Upper lobe of left lung (tissue), 4 donors: ENCODE measurements around the gene PCDHGB2.

ENCODE experiments used
- CTCF ChIP-seq, 6 experiments: fragments of 450-650 bp in 4 of 6; fragments of 200-600 bp in 2 of 6; sonication (generic) in 2 of 6; IDR thresholded peaks; one replicate each; pipeline ENCODE4 v1.5.1; 2016 to 2019; ENCODE audit warnings: antibody characterized with exemption in 6 of 6
- EP300 ChIP-seq, 4 donors: sonication (generic); formaldehyde crosslinking; IDR thresholded peaks; one replicate each; pipeline ENCODE4 v1.5.1; 2017; ENCODE audit warnings: antibody characterized with exemption in 4 of 4, control low read depth in 2 of 4
- POLR2A ChIP-seq, 4 donors: fragments of 450-650 bp; IDR thresholded peaks; one replicate each; pipeline ENCODE4 v1.5.1; 2016 to 2017; ENCODE audit warnings: antibody characterized with exemption in 4 of 4, mild to moderate bottlenecking in 2 of 4
- POLR2AphosphoS5 ChIP-seq, 2 donors: sonication (generic); formaldehyde crosslinking; IDR thresholded peaks; one replicate each; pipeline ENCODE4 v1.5.1; 2017; ENCODE audit warnings: antibody characterized with exemption in 2 of 2

- no peak for TF ChIP-seq POLR2AphosphoS5 (IDR thresholded peaks at IDR 0.05)
- no peak for TF ChIP-seq POLR2A (IDR thresholded peaks at IDR 0.05)
- TF ChIP-seq CTCF (IDR thresholded peaks at IDR 0.05) = peak in 1 of 6 experiments; percentile 8
- TF ChIP-seq EP300 (IDR thresholded peaks at IDR 0.05) = no peak
These were observed at the start of gene PCDHGB2 for GRCh38 chr5:141359790-141360426.
